Mammary epithelial cell (primary cell): ENCODE measurements around the gene ARHGAP25.

Experiments used
- EZH2 ChIP-seq: IDR thresholded peaks from 2 replicates; pipeline ENCODE4 v1.6.1; 2012; ENCODE audit warnings: low read length, inconsistent platforms, borderline replicate concordance
- TF ChIP-seq, protein P1 (sequence below), 2 donors: IDR thresholded peaks in 1 of 2; conservative IDR thresholded peaks in 1 of 2; 2 replicates each; pipeline ENCODE4 v1.5.1; 2011 to 2012; ENCODE audit warnings: inconsistent platforms in 2 of 2, low read length in 2 of 2, mild to moderate bottlenecking in 2 of 2, control low read depth in 1 of 2, low read depth in 1 of 2; ENCODE audit not compliant: insufficient read depth in 1 of 2; ENCODE audit errors: extremely low read depth in 1 of 2

GRCh38 chr2:68833162-68833561 lies 98.6 kb downstream of the ARHGAP25 start:
- TF ChIP-seq, protein P1, sequence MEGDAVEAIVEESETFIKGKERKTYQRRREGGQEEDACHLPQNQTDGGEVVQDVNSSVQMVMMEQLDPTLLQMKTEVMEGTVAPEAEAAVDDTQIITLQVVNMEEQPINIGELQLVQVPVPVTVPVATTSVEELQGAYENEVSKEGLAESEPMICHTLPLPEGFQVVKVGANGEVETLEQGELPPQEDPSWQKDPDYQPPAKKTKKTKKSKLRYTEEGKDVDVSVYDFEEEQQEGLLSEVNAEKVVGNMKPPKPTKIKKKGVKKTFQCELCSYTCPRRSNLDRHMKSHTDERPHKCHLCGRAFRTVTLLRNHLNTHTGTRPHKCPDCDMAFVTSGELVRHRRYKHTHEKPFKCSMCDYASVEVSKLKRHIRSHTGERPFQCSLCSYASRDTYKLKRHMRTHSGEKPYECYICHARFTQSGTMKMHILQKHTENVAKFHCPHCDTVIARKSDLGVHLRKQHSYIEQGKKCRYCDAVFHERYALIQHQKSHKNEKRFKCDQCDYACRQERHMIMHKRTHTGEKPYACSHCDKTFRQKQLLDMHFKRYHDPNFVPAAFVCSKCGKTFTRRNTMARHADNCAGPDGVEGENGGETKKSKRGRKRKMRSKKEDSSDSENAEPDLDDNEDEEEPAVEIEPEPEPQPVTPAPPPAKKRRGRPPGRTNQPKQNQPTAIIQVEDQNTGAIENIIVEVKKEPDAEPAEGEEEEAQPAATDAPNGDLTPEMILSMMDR (conservative IDR thresholded peaks at IDR 0.05 in 1 of 2, IDR thresholded peaks at IDR 0.05 in 1 of 2; ENCODE audit: extremely low read depth in 1 of 2, insufficient read depth in 1 of 2, low read depth in 1 of 2, low read length in 2 of 2): no peak
- no peak for TF ChIP-seq EZH2
